MM.1S (cell line): ENCODE results near the gene HYKK.

ENCODE experiments used
- DNase-seq: peaks from one replicate; pipeline ENCODE4 v3.0.0-alpha.2; 2015
- H2AFZ ChIP-seq: fragments of 300-600 bp; sonication (generic); 2 replicates; pipeline ENCODE4 v1.6.0; 2016; ENCODE audit warnings: antibody characterized with exemption, low read length
- H3F3A ChIP-seq: fragments of 300-600 bp; sonication (generic); 2 replicates; pipeline ENCODE4 v1.6.1; 2016; ENCODE audit warnings: mild to moderate bottlenecking, antibody characterized with exemption, low read length, moderate library complexity, mixed read lengths; ENCODE audit not compliant: insufficient read depth
- H3K27ac ChIP-seq: fragments of 300-600 bp; sonication (generic); 2 replicates; pipeline ENCODE4 v1.5.1; 2016; ENCODE audit warnings: mild to moderate bottlenecking, low read length
- H3K27me3 ChIP-seq: fragments of 300-600 bp; sonication (generic); replicated peaks from 2 replicates; pipeline ENCODE4 v1.6.0; 2016; ENCODE audit warnings: low read length; ENCODE audit not compliant: insufficient read depth
- H3K36me3 ChIP-seq: fragments of 300-600 bp; sonication (generic); replicated peaks from 2 replicates; pipeline ENCODE4 v1.6.1; 2016; ENCODE audit warnings: mild to moderate bottlenecking, low read length, mixed read lengths; ENCODE audit not compliant: insufficient read depth
- H3K4me1 ChIP-seq: fragments of 300-600 bp; sonication (generic); 2 replicates; pipeline ENCODE4 v1.6.1; 2016; ENCODE audit warnings: low read length, mixed read lengths
- H3K4me2 ChIP-seq: fragments of 300-600 bp; sonication (generic); 2 replicates; pipeline ENCODE4 v1.6.0; 2016; ENCODE audit warnings: low read depth, low read length
- H3K4me3 ChIP-seq: fragments of 300-600 bp; sonication (generic); 2 replicates; pipeline ENCODE4 v1.5.1; 2016; ENCODE audit warnings: low read length, mixed read lengths
- H3K79me2 ChIP-seq: fragments of 300-600 bp; sonication (generic); 2 replicates; pipeline ENCODE4 v1.6.1; 2016; ENCODE audit warnings: mixed run types, low read length, mixed read lengths
- H3K9ac ChIP-seq: fragments of 300-600 bp; sonication (generic); 2 replicates; pipeline ENCODE4 v1.6.1; 2016; ENCODE audit warnings: low read length, mixed read lengths
- H3K9me2 ChIP-seq: fragments of 300-600 bp; sonication (generic); replicated peaks from 2 replicates; pipeline ENCODE4 v1.6.1; 2016; ENCODE audit warnings: mild to moderate bottlenecking, low read length, mixed read lengths; ENCODE audit not compliant: insufficient read depth
- H3K9me3 ChIP-seq: fragments of 300-600 bp; sonication (generic); replicated peaks from 2 replicates; pipeline ENCODE4 v1.6.1; 2016; ENCODE audit warnings: mild to moderate bottlenecking, low read length, mixed read lengths; ENCODE audit not compliant: insufficient read depth
- H4K20me1 ChIP-seq: fragments of 300-600 bp; sonication (generic); 2 replicates; pipeline ENCODE4 v1.6.1; 2016; ENCODE audit warnings: mild to moderate bottlenecking, low read length, moderate library complexity, mixed read lengths; ENCODE audit not compliant: insufficient read depth
- EZH2 ChIP-seq: fragments of 300-600 bp; sonication (generic); optimal IDR thresholded peaks from 2 replicates; pipeline ENCODE3; 2017; ENCODE audit warnings: low read depth, mild to moderate bottlenecking, antibody characterized with exemption, low read length, mixed read lengths
- EZH2phosphoT487 ChIP-seq: fragments of 300-600 bp; sonication (generic); IDR thresholded peaks from 2 replicates; pipeline ENCODE4 v1.6.1; 2018; ENCODE audit warnings: antibody characterized with exemption, low read length
- TF ChIP-seq, protein P1 (sequence below): fragments of 300-600 bp; sonication (generic); IDR thresholded peaks from 2 replicates; pipeline ENCODE4 v1.5.1; 2016; ENCODE audit warnings: antibody characterized with exemption, low read length, mixed read lengths

Gene HYKK

GRCh38 chr15:78563092-78563491 lies 55.7 kb downstream of the HYKK start:
- peaks cover 14% of the 10 kb centered on the region for H3F3A ChIP-seq
- no peak overlapping the region for H2AFZ ChIP-seq
- no peaks in the 10 kb centered on the region for H3K27me3 ChIP-seq
- DNase-seq = no peak
- no peaks in the 10 kb centered on the region for H3K9me3 ChIP-seq
- no peaks in the 10 kb centered on the region for H4K20me1 ChIP-seq
- H3K79me2 ChIP-seq = peaks cover 17% of the 10 kb centered on the region
- no peak overlapping the region for H3K4me2 ChIP-seq
- H3K27ac ChIP-seq = no peak overlapping the region
- TF ChIP-seq EZH2 = no peak
- TF ChIP-seq, protein P1, sequence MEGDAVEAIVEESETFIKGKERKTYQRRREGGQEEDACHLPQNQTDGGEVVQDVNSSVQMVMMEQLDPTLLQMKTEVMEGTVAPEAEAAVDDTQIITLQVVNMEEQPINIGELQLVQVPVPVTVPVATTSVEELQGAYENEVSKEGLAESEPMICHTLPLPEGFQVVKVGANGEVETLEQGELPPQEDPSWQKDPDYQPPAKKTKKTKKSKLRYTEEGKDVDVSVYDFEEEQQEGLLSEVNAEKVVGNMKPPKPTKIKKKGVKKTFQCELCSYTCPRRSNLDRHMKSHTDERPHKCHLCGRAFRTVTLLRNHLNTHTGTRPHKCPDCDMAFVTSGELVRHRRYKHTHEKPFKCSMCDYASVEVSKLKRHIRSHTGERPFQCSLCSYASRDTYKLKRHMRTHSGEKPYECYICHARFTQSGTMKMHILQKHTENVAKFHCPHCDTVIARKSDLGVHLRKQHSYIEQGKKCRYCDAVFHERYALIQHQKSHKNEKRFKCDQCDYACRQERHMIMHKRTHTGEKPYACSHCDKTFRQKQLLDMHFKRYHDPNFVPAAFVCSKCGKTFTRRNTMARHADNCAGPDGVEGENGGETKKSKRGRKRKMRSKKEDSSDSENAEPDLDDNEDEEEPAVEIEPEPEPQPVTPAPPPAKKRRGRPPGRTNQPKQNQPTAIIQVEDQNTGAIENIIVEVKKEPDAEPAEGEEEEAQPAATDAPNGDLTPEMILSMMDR = no peak
- TF ChIP-seq EZH2phosphoT487 = no peak
- no peak overlapping the region for H3K4me3 ChIP-seq
- peaks cover 10% of the 10 kb centered on the region; the same call in 1 of the 2 replicates for H3K4me1 ChIP-seq
- H3K36me3 ChIP-seq = no peaks in the 10 kb centered on the region
- H3K9ac ChIP-seq = no peak overlapping the region
- no peaks in the 10 kb centered on the region for H3K9me2 ChIP-seq

DNA sequence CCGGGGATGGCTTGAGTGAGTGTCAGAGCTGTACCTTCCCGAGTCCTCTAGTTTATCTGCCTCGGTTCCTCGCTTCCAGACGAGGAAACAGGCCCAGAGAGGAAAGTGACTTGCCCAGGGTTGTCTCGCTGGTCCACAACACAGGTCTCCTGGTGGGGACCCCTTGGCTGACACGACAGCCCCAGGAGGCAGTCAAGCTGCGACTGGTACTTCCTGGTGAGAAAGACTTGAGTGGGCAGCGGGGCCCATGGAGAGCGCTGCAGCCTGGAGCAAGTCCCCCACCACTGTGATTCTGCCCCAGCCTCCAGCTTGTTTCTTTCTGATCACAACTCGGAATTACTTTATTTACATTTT lies 57.3 kb downstream of the HYKK start:
- DNase-seq = no peak
- no peak overlapping the region; the same call in 1 of the 2 replicates for H3K9ac ChIP-seq
- peak overlapping the region; percentile 97 for H2AFZ ChIP-seq
- H3K4me2 ChIP-seq = peak overlapping the region; percentile 84
- no peak for TF ChIP-seq EZH2phosphoT487
- no peak for TF ChIP-seq EZH2
- TF ChIP-seq, protein P1 = no peak
- H3K9me2 ChIP-seq = no peaks in the 10 kb centered on the region
- H3K36me3 ChIP-seq = no peaks in the 10 kb centered on the region
- H3K27ac ChIP-seq = peak overlapping the region; percentile 35; the same call in 1 of the 2 replicates
- no peaks in the 10 kb centered on the region for H4K20me1 ChIP-seq
- H3F3A ChIP-seq = peaks cover 14% of the 10 kb centered on the region
- peaks cover 10% of the 10 kb centered on the region; the same call in 1 of the 2 replicates for H3K4me1 ChIP-seq
- H3K79me2 ChIP-seq = peaks cover 17% of the 10 kb centered on the region
- H3K9me3 ChIP-seq = no peaks in the 10 kb centered on the region
- no peaks in the 10 kb centered on the region for H3K27me3 ChIP-seq
- H3K4me3 ChIP-seq = peak overlapping the region; percentile 89

DNA sequence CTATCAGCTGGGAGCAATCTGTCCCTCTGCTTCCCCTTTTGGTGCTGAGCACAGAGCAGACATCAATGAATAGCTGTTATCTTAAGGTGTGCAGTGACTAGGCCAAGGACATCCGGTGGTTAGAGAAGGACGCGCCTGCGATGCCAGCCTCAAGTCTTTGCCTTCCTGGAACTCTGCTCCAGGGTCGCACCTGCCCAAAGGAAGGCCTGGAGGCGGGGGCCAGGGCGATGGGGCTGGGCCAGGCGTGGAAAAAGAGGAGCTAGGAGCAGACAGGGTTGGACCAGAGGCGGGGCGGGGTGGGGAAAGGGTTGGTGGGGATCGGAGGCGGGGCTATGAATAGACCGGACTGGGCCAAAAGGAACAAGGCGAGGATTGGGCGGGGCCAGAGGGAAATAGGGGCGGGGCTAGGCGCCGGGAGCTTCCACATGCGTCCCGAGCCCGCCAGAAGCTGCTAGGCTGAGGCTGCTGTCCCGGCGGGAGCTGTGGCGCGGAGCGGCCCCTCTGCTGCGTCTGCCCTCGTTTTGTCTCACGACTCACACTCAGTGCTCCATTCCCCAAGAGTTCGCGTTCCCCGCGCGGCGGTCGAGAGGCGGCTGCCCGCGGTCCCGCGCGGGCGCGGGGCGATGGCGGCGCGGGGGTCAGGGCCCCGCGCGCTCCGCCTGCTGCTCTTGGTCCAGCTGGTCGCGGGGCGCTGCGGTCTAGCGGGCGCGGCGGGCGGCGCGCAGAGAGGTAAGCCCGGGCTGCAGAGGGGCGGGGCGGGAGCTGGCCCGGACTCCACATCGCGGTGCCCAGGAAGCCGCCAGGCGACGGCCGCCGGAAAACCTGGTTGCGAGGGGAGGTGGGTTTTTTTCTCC lies 57.9 kb downstream of the HYKK start, which contains the start of gene CHRNA5:
Gene CHRNA5, plus strand, starts transcription at position 424 of the 854 bp plus-strand sequence. Its CDS starts 200 bp downstream, at position 624.
- Histone ChIP-seq H3K4me1 (peaks cover 10% of the 10 kb centered on the region; the same call in 1 of the 2 replicates), H3K27me3 (no peaks in the 10 kb centered on the region), H3K9ac (peak within 1 kb of the TSS; percentile 50)

More for the DNA sequence above, 57.9 kb downstream of the HYKK start, which contains the start of gene CHRNA5:
- no peaks in the 10 kb centered on the region for H3K9me3 ChIP-seq
- H3F3A ChIP-seq = peaks cover 14% of the 10 kb centered on the region
- no peaks in the 10 kb centered on the region for H4K20me1 ChIP-seq
- no peaks in the 10 kb centered on the region for H3K36me3 ChIP-seq
- TF ChIP-seq EZH2phosphoT487 = no peak
- no peak for TF ChIP-seq EZH2
- TF ChIP-seq, protein P1 = no peak
- peak; percentile 72 for DNase-seq
- peak within 1 kb of the TSS; percentile 97 for H2AFZ ChIP-seq
- H3K4me2 ChIP-seq = peak within 1 kb of the TSS; percentile 84
- H3K27ac ChIP-seq = peak within 1 kb of the TSS; percentile 35; the same call in 1 of the 2 replicates
- H3K4me3 ChIP-seq = peak within 1 kb of the TSS; percentile 89
- peaks cover 17% of the 10 kb centered on the region for H3K79me2 ChIP-seq
- H3K9me2 ChIP-seq = no peaks in the 10 kb centered on the region
